Bronchial smooth muscle cell (primary cell): ENCODE results near the gene ABCA13. TPM values are rescaled to one million over a fixed set of nuclear protein-coding genes. Genes with fewer than 3 reads are reported as not detected.

ENCODE experiments used
- total RNA-seq: library from RNA; depleted of rRNA; stranded (reverse); fragments of >200 nt; gene quantifications from 2 replicates; pipeline ENCODE4 v1.2.1, GENCODE V29; 2014

The ABCA13 gene, protein sequence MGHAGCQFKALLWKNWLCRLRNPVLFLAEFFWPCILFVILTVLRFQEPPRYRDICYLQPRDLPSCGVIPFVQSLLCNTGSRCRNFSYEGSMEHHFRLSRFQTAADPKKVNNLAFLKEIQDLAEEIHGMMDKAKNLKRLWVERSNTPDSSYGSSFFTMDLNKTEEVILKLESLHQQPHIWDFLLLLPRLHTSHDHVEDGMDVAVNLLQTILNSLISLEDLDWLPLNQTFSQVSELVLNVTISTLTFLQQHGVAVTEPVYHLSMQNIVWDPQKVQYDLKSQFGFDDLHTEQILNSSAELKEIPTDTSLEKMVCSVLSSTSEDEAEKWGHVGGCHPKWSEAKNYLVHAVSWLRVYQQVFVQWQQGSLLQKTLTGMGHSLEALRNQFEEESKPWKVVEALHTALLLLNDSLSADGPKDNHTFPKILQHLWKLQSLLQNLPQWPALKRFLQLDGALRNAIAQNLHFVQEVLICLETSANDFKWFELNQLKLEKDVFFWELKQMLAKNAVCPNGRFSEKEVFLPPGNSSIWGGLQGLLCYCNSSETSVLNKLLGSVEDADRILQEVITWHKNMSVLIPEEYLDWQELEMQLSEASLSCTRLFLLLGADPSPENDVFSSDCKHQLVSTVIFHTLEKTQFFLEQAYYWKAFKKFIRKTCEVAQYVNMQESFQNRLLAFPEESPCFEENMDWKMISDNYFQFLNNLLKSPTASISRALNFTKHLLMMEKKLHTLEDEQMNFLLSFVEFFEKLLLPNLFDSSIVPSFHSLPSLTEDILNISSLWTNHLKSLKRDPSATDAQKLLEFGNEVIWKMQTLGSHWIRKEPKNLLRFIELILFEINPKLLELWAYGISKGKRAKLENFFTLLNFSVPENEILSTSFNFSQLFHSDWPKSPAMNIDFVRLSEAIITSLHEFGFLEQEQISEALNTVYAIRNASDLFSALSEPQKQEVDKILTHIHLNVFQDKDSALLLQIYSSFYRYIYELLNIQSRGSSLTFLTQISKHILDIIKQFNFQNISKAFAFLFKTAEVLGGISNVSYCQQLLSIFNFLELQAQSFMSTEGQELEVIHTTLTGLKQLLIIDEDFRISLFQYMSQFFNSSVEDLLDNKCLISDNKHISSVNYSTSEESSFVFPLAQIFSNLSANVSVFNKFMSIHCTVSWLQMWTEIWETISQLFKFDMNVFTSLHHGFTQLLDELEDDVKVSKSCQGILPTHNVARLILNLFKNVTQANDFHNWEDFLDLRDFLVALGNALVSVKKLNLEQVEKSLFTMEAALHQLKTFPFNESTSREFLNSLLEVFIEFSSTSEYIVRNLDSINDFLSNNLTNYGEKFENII (N-terminal part only)
- total RNA-seq = 2.7 and 3.0 TPM in 2 replicates

DNA sequence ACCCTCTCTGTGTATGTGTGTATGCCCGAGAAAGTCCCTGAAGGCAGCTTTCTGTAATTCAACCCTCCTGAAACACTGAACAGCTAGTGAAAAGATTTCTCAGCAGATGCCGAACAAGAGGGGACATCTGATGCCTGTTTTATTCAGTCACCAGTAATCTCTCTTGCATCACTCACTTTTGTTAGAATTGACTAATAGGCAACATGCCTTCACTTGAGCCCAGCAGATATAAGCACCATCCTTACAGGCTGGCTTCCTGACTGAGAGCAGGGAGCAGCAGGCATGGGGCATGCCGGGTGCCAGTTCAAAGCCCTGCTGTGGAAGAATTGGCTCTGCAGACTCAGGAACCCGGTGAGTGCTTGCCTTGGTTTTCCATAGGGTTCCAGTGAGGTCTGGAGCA is at the start of gene ABCA13:
TSS of gene ABCA13 (plus strand) at position 257 of the 400 bp plus-strand sequence. CDS start at position 283, 26 bp downstream.

Other genes starting within 250 kb of the ABCA13 start
- under 0.01 TPM in 2 replicates for gene PKD1L1, start 223.0 kb upstream of the ABCA13 start, total RNA-seq
- 9.6 and 10.7 TPM in 2 replicates for gene HUS1, start 191.8 kb upstream of the ABCA13 start, total RNA-seq
- gene SUN3, start 142.4 kb upstream of the ABCA13 start, total RNA-seq = not detected in 2 replicates
- not detected in 2 replicates for gene C7orf57, start 135.9 kb upstream of the ABCA13 start, total RNA-seq
- 3.8 and 6.1 TPM in 2 replicates for gene UPP1, start 82.2 kb upstream of the ABCA13 start, total RNA-seq